Colonic mucosa (tissue), 4 donors: ENCODE data around the gene FAM210B. TPM values are rescaled to one million over a fixed set of nuclear protein-coding genes. Genes with fewer than 3 reads are reported as not detected.

Source experiments
- DNase-seq: peaks from one replicate; pipeline ENCODE4 v3.0.0-alpha.2; 2020
- H3K27ac ChIP-seq: fragments of 200-600 bp; one replicate; pipeline ENCODE4 v1.8.0; 2021
- H3K27me3 ChIP-seq: fragments of 200-600 bp; one replicate; pipeline ENCODE4 v1.8.0; 2021
- H3K36me3 ChIP-seq: fragments of 200-600 bp; one replicate; pipeline ENCODE4 v1.8.0; 2021
- H3K4me1 ChIP-seq: fragments of 200-600 bp; one replicate; pipeline ENCODE4 v1.8.0; 2021; ENCODE audit warnings: mild to moderate bottlenecking
- H3K4me3 ChIP-seq: fragments of 200-600 bp; one replicate; pipeline ENCODE4 v1.8.0; 2021
- H3K9ac ChIP-seq, 2 donors: one replicate each; pipeline ENCODE4 v1.7.0; 2013; ENCODE audit warnings: control low read depth in 2 of 2, low read depth in 2 of 2, low read length in 2 of 2
- H3K9me3 ChIP-seq: fragments of 200-600 bp; one replicate; pipeline ENCODE4 v1.8.0; 2021
- CTCF ChIP-seq: fragments of 200-600 bp; IDR thresholded peaks from one replicate; pipeline ENCODE4 v1.8.0; 2022; ENCODE audit warnings: antibody characterized with exemption, mild to moderate bottlenecking
- intact Hi-C: fragments of 100-400 bp; cut with DNase I; formaldehyde crosslinking; loops from one replicate; pipeline ENCODE4 v1.14.1; 2022
- total RNA-seq, 2 donors: library from RNA; stranded (reverse); fragmentation: NEBNext Ultra II Directional in 1 of 2; extraction: Animal tissue kit (Norgen Biotek cat#: 25700) in 1 of 2; gene quantifications; one replicate each; pipeline ENCODE4 v1.2.1, GENCODE V29; 2021
- donor health status: healthy.
- donor health status: DM: no; HTN: no; CAD: no.
- donor health status: DM: no; HTN: no; CAD: no.

The FAM210B gene
- total RNA-seq, 2 donors from 2014 or later: 18.2 to 35.2 TPM

- H3K9ac ChIP-seq: no peak overlapping the region
- no peak overlapping the region for H3K27ac ChIP-seq
- no peaks in the 10 kb centered on the region for H3K4me1 ChIP-seq
- intact Hi-C loops: loop anchor here (10.0 kb wide), 1 partner anchor 141 kb away; no protein-coding TSS in a partner anchor
- TF ChIP-seq CTCF: no peak
- H3K36me3 ChIP-seq: no peaks in the 10 kb centered on the region
- H3K27me3 ChIP-seq: peaks cover 14% of the 10 kb centered on the region
- H3K4me3 ChIP-seq: no peak overlapping the region
- no peaks in the 10 kb centered on the region for H3K9me3 ChIP-seq
- DNase-seq: no peak
These were observed 12.9 kb upstream of the FAM210B start for GRCh38 chr20:56345911-56346310.

GRCh38 chr20:56347628-56348304, 11.0 kb upstream of the FAM210B start:
- no peak for DNase-seq
- no peaks in the 10 kb centered on the region for H3K9me3 ChIP-seq
- no peak overlapping the region for H3K4me3 ChIP-seq
- no peak overlapping the region for H3K27ac ChIP-seq
- H3K4me1 ChIP-seq: no peaks in the 10 kb centered on the region
- H3K27me3 ChIP-seq: peaks cover 14% of the 10 kb centered on the region
- no peak for TF ChIP-seq CTCF
- no peak overlapping the region for H3K9ac ChIP-seq
- intact Hi-C loops: loop anchor here (10.0 kb wide), 1 partner anchor 143 kb away; no protein-coding TSS in a partner anchor
- H3K36me3 ChIP-seq: no peaks in the 10 kb centered on the region

- Histone ChIP-seq H3K9me3 (no peaks in the 10 kb centered on the region), H3K4me1 (no peaks in the 10 kb centered on the region), H3K4me3 (no peak overlapping the region), H3K36me3 (no peaks in the 10 kb centered on the region), H3K27me3 (peaks cover 10% of the 10 kb centered on the region), H3K9ac (no peak overlapping the region), H3K27ac (no peak overlapping the region)
- no peak for DNase-seq
- intact Hi-C loops: loop anchor here (10.0 kb wide), 1 partner anchor 143 kb away; no protein-coding TSS in a partner anchor
- TF ChIP-seq CTCF: no peak
These were observed 10.5 kb upstream of the FAM210B start for GRCh38 chr20:56348305-56348693.

GRCh38 chr20:56348746-56349145, 10.0 kb upstream of the FAM210B start:
- H3K4me1 ChIP-seq: no peaks in the 10 kb centered on the region
- no peaks in the 10 kb centered on the region for H3K9me3 ChIP-seq
- no peak overlapping the region for H3K4me3 ChIP-seq
- DNase-seq: no peak
- no peak for TF ChIP-seq CTCF
- intact Hi-C loops: loop anchor here (10.0 kb wide), 1 partner anchor 144 kb away; no protein-coding TSS in a partner anchor
- no peak overlapping the region for H3K27ac ChIP-seq
- peaks cover 6% of the 10 kb centered on the region for H3K27me3 ChIP-seq
- no peaks in the 10 kb centered on the region for H3K36me3 ChIP-seq
- H3K9ac ChIP-seq: no peak overlapping the region

GRCh38 chr20:56350842-56351241, 7.9 kb upstream of the FAM210B start:
- Histone ChIP-seq H3K9me3 (no peaks in the 10 kb centered on the region), H3K36me3 (no peaks in the 10 kb centered on the region), H3K27me3 (no peaks in the 10 kb centered on the region), H3K9ac (no peak overlapping the region), H3K27ac (no peak overlapping the region), H3K4me3 (no peak overlapping the region), H3K4me1 (no peaks in the 10 kb centered on the region)
- intact Hi-C loops: no loop called here
- no peak for DNase-seq
- no peak for TF ChIP-seq CTCF
